SK-N-MC (cell line): Measurements from ENCODE around the gene VPS54.

Source experiments
- EZH2 ChIP-seq: fragments of 200-600 bp; sonication (generic); IDR thresholded peaks from one replicate; pipeline ENCODE4 v1.6.1; 2017; ENCODE audit warnings: antibody characterized with exemption
- POLR2AphosphoS5 ChIP-seq: IDR thresholded peaks from 2 replicates; pipeline ENCODE4 v1.6.1; 2012; ENCODE audit warnings: mild to moderate bottlenecking, low read depth, low read length, borderline replicate concordance

- TF ChIP-seq POLR2AphosphoS5, result no peak
- TF ChIP-seq EZH2, result no peak
These were observed 104.9 kb downstream of the VPS54 start for GRCh38 chr2:63914311-63914710.
